GM19452 (cell line): ENCODE results near the gene FERD3L.

Source experiments
- ATAC-seq: cut with Tn5 transposase; IDR thresholded peaks from one replicate; pipeline ENCODE4 v1.9.1; 2021; ENCODE audit not compliant: unreplicated experiment

FERD3L gene

DNA sequence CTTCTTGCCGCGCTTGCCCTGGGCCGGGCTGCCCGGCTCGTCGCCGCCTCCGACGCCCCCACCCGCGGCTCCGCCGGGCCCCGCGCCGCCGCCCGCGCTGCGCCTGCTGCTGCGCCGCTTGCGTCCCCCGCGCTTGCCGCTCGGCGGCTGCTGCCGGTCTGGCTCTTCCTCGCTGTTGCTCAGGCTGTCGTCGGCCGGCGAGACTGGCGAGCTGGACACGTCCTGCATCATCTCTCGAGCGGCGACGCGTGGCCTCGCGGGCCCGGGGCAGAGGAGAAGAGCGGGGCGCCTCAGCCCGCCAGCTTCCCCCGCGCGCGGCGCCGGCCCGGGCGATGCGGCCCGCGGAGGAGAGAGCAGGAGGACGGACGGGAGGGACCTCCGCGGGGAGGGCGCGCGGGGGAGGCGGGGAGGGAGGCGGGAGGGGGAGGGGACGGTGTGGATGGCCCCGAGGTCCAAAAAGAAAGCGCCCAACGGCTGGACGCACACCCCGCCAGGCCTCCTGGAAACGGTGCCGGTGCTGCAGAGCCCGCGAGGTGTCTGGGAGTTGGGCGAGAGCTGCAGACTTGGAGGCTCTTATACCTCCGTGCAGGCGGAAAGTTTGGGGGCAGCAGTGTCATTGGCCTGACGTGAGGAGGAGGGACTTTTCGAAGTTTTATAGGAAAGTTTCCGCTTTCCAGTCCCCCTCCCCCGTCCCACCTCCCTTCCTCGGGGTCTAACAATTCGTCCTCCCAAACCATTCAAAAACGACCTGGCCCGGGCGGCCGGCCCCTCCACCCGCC is 27.9 kb downstream of the FERD3L start, which contains the start of gene TWIST1:
TWIST1 (minus strand) TSS at position 546 of the 779 bp plus-strand sequence; CDS start at position 231, 315 bp downstream.
- no peak for ATAC-seq

DNA sequence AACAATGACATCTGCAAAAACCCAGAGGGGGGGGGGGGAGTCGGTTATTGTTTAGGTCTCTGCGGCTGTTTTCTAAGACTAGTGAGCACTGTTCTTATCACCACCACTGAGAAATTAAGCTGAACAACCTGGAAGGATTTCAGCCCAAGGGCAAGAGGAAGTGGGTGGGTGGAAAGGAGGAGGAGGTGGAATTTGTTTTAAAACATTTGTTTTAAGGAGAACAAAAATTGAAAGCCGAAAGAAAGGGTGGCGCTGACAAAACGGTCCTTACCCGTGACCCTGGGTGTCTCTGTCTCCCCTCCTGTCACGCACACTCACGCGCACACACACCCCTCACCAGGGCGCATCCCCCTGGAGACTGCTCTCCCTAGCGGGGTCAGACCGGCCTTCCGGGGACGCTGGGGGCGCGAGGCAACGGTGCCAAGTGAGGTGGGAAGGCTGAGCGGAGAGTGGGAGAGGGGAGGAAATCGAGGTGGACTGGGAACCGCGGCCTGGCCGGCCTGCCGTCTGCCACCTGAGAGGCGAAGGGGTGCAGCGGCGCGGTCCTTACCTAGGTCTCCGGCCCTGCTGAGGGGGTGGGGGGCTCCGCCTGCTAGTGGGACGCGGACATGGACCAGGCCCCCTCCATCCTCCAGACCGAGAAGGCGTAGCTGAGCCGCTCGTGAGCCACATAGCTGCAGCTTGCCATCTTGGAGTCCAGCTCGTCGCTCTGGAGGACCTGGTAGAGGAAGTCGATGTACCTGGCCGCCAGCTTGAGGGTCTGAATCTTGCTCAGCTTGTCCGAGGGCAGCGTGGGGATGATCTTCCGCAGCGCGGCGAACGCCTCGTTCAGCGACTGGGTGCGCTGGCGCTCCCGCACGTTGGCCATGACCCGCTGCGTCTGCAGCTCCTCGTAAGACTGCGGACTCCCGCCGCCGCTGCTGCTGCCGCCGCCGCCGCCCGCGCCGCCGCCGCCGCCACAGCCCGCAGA is 28.8 kb downstream of the FERD3L start:
- no peak for ATAC-seq

DNA sequence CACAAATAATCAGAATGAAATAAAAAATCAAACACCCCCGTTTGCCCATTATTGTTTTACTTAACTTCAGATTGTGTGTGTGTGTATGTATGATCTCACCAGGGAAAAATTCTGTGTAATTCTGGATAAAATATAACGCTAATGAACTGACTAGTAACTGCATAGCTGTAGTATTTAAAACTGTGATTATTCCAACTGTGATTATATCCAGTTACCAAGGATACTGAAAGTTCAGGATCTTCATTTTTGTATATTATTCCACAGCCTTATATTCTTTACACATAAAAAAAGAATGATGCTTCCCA is 30.7 kb downstream of the FERD3L start:
- no peak for ATAC-seq

DNA sequence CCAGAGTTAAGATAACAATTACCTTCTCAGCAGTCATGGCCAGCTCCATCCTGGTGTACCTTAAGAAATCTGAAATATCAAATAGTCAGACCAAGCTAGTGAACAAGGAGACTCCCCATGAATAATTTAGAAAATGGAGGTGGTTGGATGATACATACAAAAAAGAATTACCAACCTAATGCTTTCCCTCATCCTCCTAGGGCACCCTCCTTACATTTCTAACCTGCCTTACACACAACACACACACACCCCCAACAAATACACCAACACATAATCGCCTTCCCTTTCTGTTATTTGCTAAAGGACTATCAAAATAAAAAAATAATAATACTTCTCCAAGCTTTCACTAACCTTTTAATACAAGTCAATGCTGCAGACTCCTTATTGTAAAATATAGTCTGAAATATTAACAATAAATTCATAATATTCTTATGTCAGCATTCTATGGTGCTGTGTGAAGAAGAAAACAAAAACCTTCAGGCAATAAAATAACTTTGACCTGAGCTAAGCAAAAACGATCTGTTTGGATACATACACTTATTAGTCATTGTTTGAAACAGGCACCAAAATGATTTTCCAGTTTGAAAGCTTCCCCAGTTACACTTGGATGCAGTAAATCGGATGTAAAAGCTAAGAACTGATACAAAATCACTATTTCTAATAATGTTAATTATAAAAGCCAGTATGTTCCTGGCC is 31.2 kb downstream of the FERD3L start:
- no peak for ATAC-seq

DNA sequence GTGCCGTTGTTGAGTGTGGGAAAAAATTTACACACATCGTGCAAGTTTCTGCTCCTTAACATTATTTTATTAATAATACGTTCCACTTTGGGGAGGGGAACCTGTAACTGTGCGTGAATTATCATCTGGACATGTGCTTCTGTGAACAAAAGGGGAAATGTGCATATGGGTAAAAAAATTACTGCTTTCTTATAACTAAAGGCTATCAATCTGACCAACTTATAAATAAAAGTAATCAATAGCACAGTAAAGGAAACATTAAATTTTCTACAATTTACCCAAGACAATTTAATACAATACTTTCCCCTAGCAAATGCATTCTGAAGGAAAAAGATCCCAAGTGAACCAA is 32.2 kb downstream of the FERD3L start:
- ATAC-seq, result no peak

DNA sequence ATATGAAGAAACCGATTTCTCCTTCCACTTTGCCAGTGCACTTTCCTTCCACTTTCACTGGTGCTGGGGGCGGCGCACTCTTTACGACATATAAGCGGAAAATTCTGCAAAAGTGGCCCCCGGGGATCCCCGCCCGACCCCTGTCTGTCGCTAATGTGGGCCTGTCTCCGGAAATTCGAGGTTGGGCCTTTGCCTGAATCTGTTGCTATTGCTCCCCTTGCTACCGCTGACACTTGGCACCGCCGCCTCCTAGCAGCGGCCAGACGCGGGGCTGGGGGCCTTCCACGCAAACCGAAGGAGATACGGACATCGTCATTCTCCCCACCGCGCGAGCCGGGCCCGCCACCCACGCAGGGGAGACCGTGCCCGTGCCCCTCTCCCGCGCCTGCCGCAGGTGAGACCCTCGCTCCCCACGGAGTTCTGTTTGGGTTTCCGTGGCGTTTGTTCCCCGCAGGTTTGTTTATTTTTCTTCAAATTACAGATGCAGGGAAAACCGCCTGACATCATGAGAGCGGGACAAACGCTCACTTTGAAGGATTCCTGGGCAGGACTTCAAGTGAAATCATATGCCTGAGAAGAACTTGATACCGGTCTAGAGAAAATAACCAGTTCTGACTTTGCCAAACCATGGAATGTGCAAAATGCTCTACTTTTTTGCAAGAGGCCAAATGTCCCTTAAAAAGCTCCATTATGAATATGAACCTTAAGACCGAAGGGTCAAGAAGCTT is 32.8 kb downstream of the FERD3L start:
- ATAC-seq, result no peak

DNA sequence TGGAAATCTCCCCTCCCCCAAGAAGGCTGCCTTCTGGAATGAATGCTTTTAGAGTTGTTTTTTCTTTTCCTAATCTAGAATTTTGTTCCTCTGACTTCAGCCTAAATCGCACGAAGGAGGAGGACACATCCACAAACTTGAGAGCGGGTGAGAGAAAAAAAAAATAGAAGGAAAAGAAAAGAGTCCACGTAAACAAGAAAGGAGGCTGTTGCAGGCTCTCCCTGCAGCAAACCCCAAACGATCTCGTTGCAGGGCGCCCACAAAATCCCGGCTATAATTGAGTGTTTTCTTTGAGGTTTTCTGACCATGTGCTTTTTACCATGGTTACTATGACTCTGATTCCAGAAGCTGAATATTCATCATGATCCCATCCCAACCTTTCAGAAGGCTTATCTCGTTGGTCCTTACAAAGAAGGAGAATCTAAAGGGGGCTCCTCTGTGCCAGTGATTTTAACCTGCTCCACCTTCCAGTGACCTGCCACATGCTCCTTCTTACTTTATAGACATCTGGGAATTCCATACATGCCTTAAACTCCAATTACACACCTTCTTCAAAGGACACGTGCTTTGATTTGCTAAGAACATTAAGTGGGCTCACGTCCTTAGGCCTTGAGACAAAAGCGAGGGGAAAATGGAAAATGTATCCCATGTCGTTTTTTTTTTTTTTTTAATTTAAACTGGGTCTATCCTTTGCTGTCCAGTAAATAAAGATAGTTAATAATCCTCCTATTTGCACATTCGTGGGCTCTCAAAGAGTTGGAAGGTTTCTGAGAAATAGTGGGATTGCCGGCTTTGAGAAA is 33.5 kb downstream of the FERD3L start:
- ATAC-seq, result no peak

DNA sequence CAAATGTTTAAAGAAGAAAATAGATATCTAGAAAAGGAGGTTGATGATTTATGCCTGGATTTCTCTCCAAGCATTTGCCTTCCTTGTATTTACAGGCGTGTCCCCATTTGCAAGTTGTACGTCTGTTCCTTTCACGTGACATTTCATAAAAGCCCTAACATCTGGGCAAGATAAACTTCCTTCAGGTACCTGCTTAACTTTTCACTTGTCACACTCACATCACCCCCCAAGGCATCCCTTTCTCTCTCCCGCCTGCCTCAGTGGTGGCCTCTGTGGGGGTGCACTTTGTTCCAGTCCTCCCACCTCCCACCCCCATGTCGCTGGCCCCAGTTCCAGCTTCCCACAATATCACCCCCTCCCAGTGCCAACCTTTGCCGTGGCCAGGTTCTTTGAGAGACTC is 34.4 kb downstream of the FERD3L start:
- no peak for ATAC-seq

DNA sequence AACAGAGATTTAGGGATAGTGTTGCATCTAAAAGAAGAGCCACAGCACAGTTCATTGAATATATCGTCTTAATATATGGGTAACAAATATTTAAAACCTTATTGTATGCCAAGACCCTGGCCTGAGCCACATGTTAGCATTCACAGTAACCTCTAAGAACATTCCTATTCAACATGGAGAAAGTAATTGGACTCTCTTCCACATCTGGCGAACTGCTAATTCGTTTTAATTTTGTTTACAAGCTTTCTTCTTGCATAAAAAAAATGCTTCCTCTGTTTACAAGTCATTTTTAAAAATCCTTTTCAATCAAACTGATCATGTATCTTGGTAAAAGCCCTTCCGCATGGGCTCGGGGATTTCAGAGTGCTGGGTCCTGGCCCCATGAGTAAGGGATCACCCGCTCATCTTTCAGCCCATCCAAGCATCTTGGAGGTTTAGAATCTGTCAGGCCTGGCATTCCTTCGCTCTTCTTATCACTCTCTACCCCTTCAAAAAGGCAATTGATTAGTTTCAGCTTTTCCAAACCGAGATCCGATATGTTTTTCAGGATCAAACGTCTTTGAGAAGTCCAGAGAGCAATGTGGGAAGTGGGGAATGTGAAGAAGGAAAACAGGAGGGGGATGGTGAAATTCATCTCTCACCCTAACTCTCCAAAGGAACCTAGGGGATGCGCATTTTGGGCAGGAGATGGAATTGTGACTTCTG is 35.0 kb downstream of the FERD3L start:
- ATAC-seq, result no peak

DNA sequence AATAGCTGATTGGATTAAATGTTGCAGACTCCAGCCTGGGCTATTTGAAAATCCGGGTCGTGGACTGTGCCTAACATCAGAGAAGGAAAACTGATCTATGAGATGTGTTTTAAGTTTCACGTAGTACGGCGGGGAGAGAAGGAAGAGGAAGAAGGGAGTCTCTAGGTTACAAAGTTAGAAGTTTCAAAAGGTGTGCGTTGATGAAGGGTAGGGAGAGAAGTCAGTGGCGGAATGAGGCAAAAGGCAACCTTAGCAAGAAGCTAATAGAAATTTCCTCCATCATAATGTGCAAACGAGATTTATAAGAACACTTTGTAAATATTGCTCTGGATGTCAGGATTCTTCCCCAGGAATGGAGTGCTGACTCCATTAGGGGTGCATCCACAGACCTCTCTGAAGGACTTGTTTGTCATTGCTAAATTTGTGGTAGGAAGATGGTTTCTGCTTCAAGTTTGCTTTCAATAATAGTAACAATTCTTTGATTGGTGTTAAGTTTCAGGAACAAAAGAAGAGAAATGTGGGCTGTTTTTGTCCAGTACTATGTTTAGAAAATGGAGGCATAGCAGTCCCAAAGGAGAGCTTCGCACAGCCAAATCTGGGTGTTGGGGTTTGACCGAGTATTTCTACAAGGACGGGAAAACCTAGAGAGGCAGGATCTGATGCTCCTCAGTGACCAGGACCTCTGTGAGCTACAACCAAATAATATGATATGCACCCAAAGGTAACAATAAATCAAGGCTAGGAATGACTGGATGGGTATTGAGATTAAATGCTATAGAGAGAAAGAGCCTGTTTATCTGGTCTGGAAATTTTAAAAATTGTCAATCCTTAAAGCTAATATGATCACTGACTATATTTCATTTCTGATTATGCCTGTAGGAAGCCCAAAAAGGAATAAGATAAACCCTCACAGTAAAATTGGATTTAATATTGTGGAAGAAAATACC is 35.9 kb downstream of the FERD3L start:
- no peak for ATAC-seq

DNA sequence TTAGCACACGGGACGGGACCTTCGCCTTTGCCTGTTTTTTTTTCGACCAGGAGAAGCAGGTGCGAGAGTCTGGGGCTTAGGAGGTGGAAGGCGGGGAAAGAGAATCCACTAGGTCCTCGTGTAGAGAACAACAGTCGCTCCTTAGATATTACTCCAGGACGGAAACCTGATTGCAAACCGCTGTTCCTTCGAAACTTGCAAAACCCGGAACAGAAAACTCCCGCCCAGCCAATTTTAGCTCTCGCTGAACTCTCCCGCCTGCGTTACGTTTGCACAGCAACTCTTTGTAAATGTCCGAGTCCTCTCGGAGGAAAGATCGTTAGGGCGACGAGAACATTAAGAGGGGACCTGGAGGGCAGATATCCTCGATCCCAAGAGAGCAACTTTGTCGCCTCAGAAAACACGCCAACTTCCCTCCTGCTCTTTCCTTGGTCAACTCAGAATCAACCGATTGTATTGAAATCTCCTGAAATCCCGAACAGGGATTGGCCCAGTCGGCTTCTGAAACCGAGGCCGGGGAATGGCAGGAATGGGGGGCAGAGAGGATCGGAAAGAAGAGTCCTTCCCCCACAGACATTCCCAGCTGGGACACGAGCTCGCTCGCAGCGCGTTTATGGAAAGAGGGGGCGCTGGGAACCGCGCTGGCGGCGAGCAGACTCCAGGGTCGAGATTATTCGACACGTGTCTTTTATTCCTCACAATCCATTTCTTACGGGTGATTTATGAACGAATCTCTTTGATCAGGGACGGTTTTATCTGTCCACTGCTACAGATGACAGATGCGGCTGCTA is 37.7 kb downstream of the FERD3L start:
- ATAC-seq, result no peak

DNA sequence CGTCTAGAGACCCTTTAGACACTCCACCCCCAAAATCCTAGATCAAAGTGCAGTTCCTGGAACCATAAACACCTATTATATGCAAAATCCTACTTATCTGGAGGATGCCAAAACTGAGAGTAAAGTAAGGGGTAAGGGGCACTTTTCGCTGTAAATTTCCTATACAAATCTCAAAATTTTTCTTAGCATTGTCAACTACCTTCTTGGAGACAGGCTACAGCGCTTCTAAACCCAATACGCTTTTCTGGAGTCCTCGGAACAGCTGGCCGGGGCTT is 38.2 kb downstream of the FERD3L start:
- ATAC-seq, result no peak

DNA sequence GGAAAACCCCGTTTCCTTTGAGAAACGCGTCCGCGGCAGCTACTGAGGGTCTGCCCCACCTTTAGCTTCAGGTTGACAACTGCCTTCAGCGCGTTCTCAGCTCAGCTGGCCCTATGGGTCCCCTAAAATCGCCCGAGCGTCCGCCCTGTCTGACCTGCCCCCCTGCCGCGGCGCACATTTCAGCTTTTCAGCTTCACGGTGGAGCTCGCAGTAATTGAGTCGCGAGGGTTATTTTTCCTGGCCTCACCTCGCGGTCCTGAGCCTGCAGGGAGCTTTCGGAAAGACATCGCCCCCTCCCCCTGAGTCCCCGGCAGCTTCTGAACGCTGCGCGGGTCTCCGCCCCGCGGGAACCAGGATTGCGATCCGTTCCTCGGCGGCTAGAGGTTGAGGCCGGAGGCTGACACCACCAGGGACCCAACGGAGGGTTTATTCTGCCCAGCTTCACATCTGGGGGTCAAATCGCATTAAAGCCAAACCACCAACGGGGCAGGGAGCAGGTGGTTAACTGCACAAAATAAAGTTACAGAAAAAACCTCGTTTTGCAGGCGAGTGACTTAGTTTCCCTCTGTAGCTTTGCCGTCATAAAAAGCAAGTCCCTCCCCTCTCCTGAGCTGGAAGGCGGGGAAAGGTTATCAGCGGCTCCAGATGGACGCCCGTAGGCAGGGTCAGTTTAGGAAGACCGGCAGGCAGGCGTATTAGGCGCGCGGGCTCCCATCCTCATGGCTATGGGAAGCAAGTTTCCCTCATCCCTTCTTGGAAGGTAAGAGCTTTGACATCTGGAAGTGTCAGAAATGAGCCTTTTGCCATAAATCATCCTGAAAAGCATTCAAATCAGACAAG is 38.8 kb downstream of the FERD3L start:
- no peak for ATAC-seq

DNA sequence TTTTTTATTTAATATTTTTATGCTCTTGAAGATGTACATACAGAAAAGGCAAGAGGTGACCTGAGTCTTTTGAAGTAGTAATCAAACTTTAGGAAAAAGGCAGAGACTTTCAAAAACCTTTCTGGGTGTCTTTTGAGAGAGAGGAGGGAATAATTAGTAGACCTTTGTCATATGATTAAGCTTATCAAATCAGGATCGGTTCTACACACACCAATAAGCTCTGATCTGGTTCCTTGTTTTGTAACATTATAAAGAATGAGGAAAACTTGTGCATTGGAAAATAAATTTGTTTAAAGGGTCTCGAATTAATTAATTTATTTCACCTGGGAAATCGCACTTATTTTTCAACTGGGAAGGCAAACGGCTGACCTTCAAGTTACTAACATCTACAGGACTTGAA is 39.7 kb downstream of the FERD3L start:
- no peak for ATAC-seq

DNA sequence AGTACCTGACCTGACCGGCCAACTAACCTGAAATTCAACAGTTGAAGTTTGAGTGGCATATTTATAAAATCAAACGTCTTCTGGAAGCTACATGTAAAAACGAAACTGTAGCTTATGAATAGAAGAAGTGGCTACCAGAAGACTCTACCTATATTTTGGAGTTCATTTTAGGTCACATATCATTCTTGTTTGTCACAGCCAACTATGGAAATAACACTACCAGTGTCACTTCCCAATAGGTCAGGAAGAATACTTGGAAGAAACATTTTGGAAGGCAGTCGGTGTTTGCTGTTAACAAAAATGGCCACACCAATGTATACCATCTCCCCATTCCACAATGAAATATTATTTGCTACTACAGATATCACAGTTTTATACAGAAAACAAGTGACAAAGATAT is 40.4 kb downstream of the FERD3L start:
- no peak for ATAC-seq

DNA sequence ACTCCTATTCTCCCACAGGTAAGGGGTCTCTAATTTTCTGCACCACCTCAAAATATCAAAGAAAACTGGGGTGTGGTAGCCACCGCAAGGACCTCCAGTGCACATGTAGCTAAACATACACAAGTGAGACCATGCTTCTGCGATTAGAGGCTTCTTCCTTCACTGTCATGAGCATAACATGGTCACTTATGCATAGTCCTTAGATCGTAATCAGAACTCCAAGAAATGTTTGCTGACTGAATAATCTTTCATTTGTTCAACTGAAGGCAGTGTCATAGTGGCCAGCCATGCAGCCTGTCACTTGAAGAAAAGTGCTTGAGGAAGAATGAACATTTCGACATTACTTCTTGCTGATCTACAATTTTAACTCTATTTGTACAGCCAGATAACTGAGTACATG is 42.3 kb downstream of the FERD3L start:
- no peak for ATAC-seq

DNA sequence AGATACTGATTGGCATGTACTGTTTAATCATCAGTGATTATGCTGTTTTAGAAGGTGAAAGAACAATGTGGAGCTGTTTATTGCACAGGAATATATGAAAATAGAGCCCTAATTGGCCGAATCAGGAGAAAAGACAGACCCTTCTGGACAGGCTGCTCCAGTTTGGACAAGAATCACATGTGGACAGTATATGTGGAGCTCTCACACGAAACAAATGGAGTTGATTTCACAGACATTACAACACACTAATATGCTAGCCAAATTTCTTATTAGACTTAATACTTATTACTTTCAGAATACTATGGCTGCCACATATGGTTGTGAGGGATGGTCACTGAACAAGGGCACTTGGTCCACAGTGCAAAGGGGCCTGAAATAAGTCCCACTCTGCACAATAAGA is 43.3 kb downstream of the FERD3L start:
- no peak for ATAC-seq
